Spleen (tissue), 11 donors: Measurements from ENCODE around the gene CEP131. TPM values are rescaled to one million over a fixed set of nuclear protein-coding genes. Genes with fewer than 3 reads are reported as not detected.

Experiments
- DNase-seq: peaks from one replicate; pipeline ENCODE4 v3.0.0-alpha.2; 2020
- H3K27ac ChIP-seq, 8 donors: fragments of 200-600 bp; sonication (generic) in 7 of 8; 1 replicate in 4 of 8; 2 replicates in 4 of 8; pipeline versions ENCODE4 v1.5.0 to v1.8.0; 2016 to 2021; ENCODE audit warnings: inconsistent platforms in 4 of 8, mild to moderate bottlenecking in 4 of 8, moderate library complexity in 1 of 8
- H3K27me3 ChIP-seq, 7 donors: fragments of 200-600 bp; sonication (generic) in 6 of 7; replicated peaks in 1 of 7; 1 replicate in 4 of 7; 2 replicates in 3 of 7; pipeline versions ENCODE4 v1.5.0 to v1.8.0; 2016 to 2021; ENCODE audit warnings: inconsistent platforms in 3 of 7, mild to moderate bottlenecking in 1 of 7
- H3K36me3 ChIP-seq, 6 donors: fragments of 200-600 bp; sonication (generic) in 5 of 6; 1 replicate in 4 of 6; 2 replicates in 2 of 6; pipeline versions ENCODE4 v1.5.0 to v1.8.0; 2016 to 2021; ENCODE audit warnings: inconsistent platforms in 2 of 6
- H3K4me1 ChIP-seq, 6 donors: fragments of 200-600 bp; sonication (generic) in 5 of 6; 1 replicate in 3 of 6; 2 replicates in 3 of 6; pipeline versions ENCODE4 v1.5.0 to v1.8.0; 2016 to 2021; ENCODE audit warnings: inconsistent platforms in 3 of 6
- H3K4me3 ChIP-seq, 8 donors: fragments of 200-600 bp; sonication (generic) in 7 of 8; 1 replicate in 4 of 8; 2 replicates in 4 of 8; pipeline versions ENCODE4 v1.5.0 to v1.8.0; 2016 to 2021; ENCODE audit warnings: inconsistent platforms in 4 of 8, mild to moderate bottlenecking in 4 of 8, moderate library complexity in 2 of 8
- H3K9me3 ChIP-seq, 8 donors: fragments of 200-600 bp; sonication (generic) in 7 of 8; 1 replicate in 4 of 8; 2 replicates in 4 of 8; pipeline versions ENCODE4 v1.5.0 to v1.8.0; 2016 to 2021; ENCODE audit warnings: inconsistent platforms in 4 of 8
- CTCF ChIP-seq, 11 experiments: fragments of 200-600 bp in 7 of 11; fragments of 450-650 bp in 4 of 11; sonication (generic) in 4 of 11; IDR thresholded peaks in 8 of 11; conservative IDR thresholded peaks in 3 of 11; 1 replicate in 7 of 11; 2 replicates in 4 of 11; pipeline versions ENCODE4 v1.4.0 to v1.8.0; 2016 to 2021; ENCODE audit warnings: antibody characterized with exemption in 11 of 11, inconsistent platforms in 4 of 11, mild to moderate bottlenecking in 1 of 11
- POLR2A ChIP-seq, 3 donors: fragments of 450-650 bp; IDR thresholded peaks; one replicate each; pipeline ENCODE4 v1.5.1; 2017; ENCODE audit warnings: antibody characterized with exemption in 3 of 3, mild to moderate bottlenecking in 1 of 3
- POLR2AphosphoS5 ChIP-seq, 3 donors: sonication (generic); formaldehyde crosslinking; IDR thresholded peaks; one replicate each; pipeline ENCODE4 v1.5.1; 2017; ENCODE audit warnings: antibody characterized with exemption in 3 of 3
- WGBS, 5 donors: extraction: QIAGEN DNeasy Blood & Tissue Kit in 3 of 5; methylation state at CpG; one replicate each; pipeline versions ENCODE4 v1.1.5 to v1.1.7; 2013 to 2018; 5-methylcytosine and 5-hydroxymethylcytosine counted together
- intact Hi-C: fragments of 100-400 bp; cut with DNase I; formaldehyde crosslinking; loops from one replicate; pipeline ENCODE4 v1.15.0; 2023; ENCODE audit warnings: low total_unique reads
- polyA plus RNA-seq, 3 donors: library from polyadenylated mRNA; stranded (reverse); fragments of 200-250 nt; gene quantifications; one replicate each; pipeline ENCODE4 v1.2.1, GENCODE V29; 2013
- total RNA-seq, 7 donors: library from RNA; depleted of rRNA in 3 of 7; stranded (reverse); fragments of >200 nt in 3 of 7; fragmentation: NEBNext Ultra II Directional in 4 of 7; extraction: Animal tissue kit (Norgen Biotek cat#: 25700) in 4 of 7; gene quantifications; one replicate each; pipeline versions ENCODE4 v1.1.0 to v1.2.1, GENCODE V29; 2016 to 2021
- donor health status: healthy with polysubstance abuse.
- donor health status: DM: no; HTN: no; CAD: no; lungs with moderate emphysema.
- donor health status: DM: no; HTN: no; CAD: no.
- donor health status: Bipolar disorder and iron deficiency.
- donor health status: healthy.
- donor health status: DM: no; HTN: no; CAD: no.
- donor health status: DM: yes; HTN: yes; CAD: no.

Gene CEP131
- total and polyA plus RNA-seq, 10 donors, result 8.5 to 26.7 (median 13.3) TPM

- no peaks in the 10 kb centered on the region for H3K27me3 ChIP-seq
- DNase-seq, result no peak
- WGBS, 5 donors, result 86 to 97% (median 94%) methylated on average over 8 to 24 of the region's 24 CpGs
- peaks cover 0 to 39% (median 3%) of the 10 kb centered on the region in 6 donors for H3K36me3 ChIP-seq
- peaks cover 8 to 28% (median 24%) of the 10 kb centered on the region in 6 donors for H3K4me1 ChIP-seq
- H3K27ac ChIP-seq, result no peak overlapping the region
- H3K4me3 ChIP-seq, result no peak overlapping the region
- intact Hi-C loops, result no loop called here
- TF ChIP-seq POLR2A (IDR thresholded peaks at IDR 0.05) (no peak), POLR2AphosphoS5 (IDR thresholded peaks at IDR 0.05) (no peak), CTCF (IDR thresholded peaks at IDR 0.05 in 8 of 11, conservative IDR thresholded peaks at IDR 0.05 in 3 of 11) (no peak)
- H3K9me3 ChIP-seq, result no peaks in the 10 kb centered on the region
These were observed 3.1 kb downstream of the CEP131 start for GRCh38 chr17:81219476-81220180.

- Histone ChIP-seq H3K4me1 (peaks cover 8 to 28% (median 24%) of the 10 kb centered on the region in 6 donors), H3K4me3 (no peak overlapping the region), H3K27me3 (no peaks in the 10 kb centered on the region), H3K9me3 (no peaks in the 10 kb centered on the region), H3K36me3 (peaks cover 0 to 39% (median 3%) of the 10 kb centered on the region in 6 donors), H3K27ac (no peak overlapping the region)
- intact Hi-C loops, result no loop called here
- no peak for TF ChIP-seq CTCF (IDR thresholded peaks at IDR 0.05 in 8 of 11, conservative IDR thresholded peaks at IDR 0.05 in 3 of 11)
- TF ChIP-seq POLR2A (IDR thresholded peaks at IDR 0.05), result no peak
- no peak for TF ChIP-seq POLR2AphosphoS5 (IDR thresholded peaks at IDR 0.05)
- no peak for DNase-seq
- 92 to 97% (median 93%) methylated on average over 9 to 11 of the region's 11 CpGs for WGBS, 5 donors
These were observed 3.8 kb downstream of the CEP131 start for GRCh38 chr17:81218991-81219390.

- intact Hi-C loops, result no loop called here
- no peak for DNase-seq
- no peaks in the 10 kb centered on the region for H3K27me3 ChIP-seq
- WGBS, 5 donors, result 84 to 93% (median 89%) methylated on average over 13 of the region's 13 CpGs
- no peak overlapping the region for H3K27ac ChIP-seq
- H3K4me1 ChIP-seq, result peaks cover 8 to 22% (median 19%) of the 10 kb centered on the region in 6 donors
- peaks cover 0 to 39% (median 3%) of the 10 kb centered on the region in 6 donors for H3K36me3 ChIP-seq
- H3K9me3 ChIP-seq, result no peaks in the 10 kb centered on the region
- H3K4me3 ChIP-seq, result no peak overlapping the region
- TF ChIP-seq CTCF (IDR thresholded peaks at IDR 0.05 in 8 of 11, conservative IDR thresholded peaks at IDR 0.05 in 3 of 11) (no peak), POLR2AphosphoS5 (IDR thresholded peaks at IDR 0.05) (no peak), POLR2A (IDR thresholded peaks at IDR 0.05) (no peak)
These were observed 4.3 kb downstream of the CEP131 start for GRCh38 chr17:81218459-81218858.

- WGBS, 5 donors, result 88 to 93% (median 92%) methylated on average over 15 to 18 of the region's 18 CpGs
- H3K4me1 ChIP-seq, result peaks cover 8 to 15% (median 14%) of the 10 kb centered on the region in 6 donors
- H3K27ac ChIP-seq, result no peak overlapping the region
- peaks cover 0 to 39% (median 3%) of the 10 kb centered on the region in 6 donors for H3K36me3 ChIP-seq
- no peaks in the 10 kb centered on the region for H3K9me3 ChIP-seq
- no peak overlapping the region for H3K4me3 ChIP-seq
- intact Hi-C loops, result no loop called here
- DNase-seq, result no peak
- H3K27me3 ChIP-seq, result no peaks in the 10 kb centered on the region
- no peak for TF ChIP-seq POLR2A (IDR thresholded peaks at IDR 0.05)
- no peak for TF ChIP-seq POLR2AphosphoS5 (IDR thresholded peaks at IDR 0.05)
- TF ChIP-seq CTCF (IDR thresholded peaks at IDR 0.05 in 8 of 11, conservative IDR thresholded peaks at IDR 0.05 in 3 of 11), result no peak
These were observed 5.3 kb downstream of the CEP131 start for GRCh38 chr17:81217491-81217890.
